Measurements from ENCODE around the gene GPR153.

DNA sequence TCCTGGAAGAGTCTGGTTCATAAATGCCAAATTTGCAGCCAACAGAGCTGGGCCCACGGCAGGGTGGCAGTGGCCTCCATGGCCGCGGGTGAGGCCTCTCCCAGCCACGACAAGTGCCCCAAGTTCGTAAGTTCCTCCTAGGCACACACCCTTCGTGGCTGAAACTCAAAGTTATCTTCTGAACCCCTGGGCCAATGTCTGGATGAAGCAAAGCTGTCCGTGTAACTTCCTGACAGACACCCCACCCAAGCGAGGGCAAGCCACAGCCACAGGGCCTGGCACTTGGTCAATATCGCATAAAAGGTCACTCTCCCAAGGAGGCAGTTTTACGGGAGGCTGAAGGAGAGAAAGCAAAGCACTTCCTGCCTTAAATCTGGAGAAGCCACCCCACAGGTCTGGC, 27.8 kb upstream of the GPR153 start:
- no peak for TF ChIP-seq CTCF (IDR thresholded peaks at IDR 0.05)
- no peak for TF ChIP-seq POLR2A (IDR thresholded peaks at IDR 0.05)
- TF ChIP-seq POLR2AphosphoS5 (IDR thresholded peaks at IDR 0.05), result no peak
